Parathyroid adenoma (tissue), 2 donors: ENCODE measurements around the gene FCN3.

ENCODE experiments used
- H2AFZ ChIP-seq: fragments of 300-600 bp; sonication (generic); one replicate; pipeline ENCODE4 v1.7.0; 2017; ENCODE audit warnings: antibody characterized with exemption, mild to moderate bottlenecking
- H3K27ac ChIP-seq: fragments of 300-600 bp; sonication (generic); one replicate; pipeline ENCODE4 v1.7.0; 2017
- H3K27me3 ChIP-seq: fragments of 300-600 bp; sonication (generic); one replicate; pipeline ENCODE4 v1.7.0; 2017; ENCODE audit warnings: low read length; ENCODE audit not compliant: control insufficient read depth, insufficient read depth
- H3K36me3 ChIP-seq: fragments of 300-600 bp; sonication (generic); one replicate; pipeline ENCODE4 v1.7.0; 2017; ENCODE audit warnings: low read length; ENCODE audit not compliant: control insufficient read depth, insufficient read depth
- H3K4me1 ChIP-seq: fragments of 300-600 bp; sonication (generic); one replicate; pipeline ENCODE4 v1.7.0; 2017; ENCODE audit warnings: control low read depth
- H3K4me2 ChIP-seq: fragments of 300-600 bp; sonication (generic); one replicate; pipeline ENCODE4 v1.7.0; 2017; ENCODE audit warnings: low read length
- H3K4me3 ChIP-seq: fragments of 300-600 bp; sonication (generic); one replicate; pipeline ENCODE4 v1.7.0; 2017; ENCODE audit warnings: low read depth, low read length
- H3K79me2 ChIP-seq: fragments of 300-600 bp; sonication (generic); one replicate; pipeline ENCODE4 v1.7.0; 2017; ENCODE audit warnings: control low read depth
- H3K9ac ChIP-seq: fragments of 300-600 bp; sonication (generic); one replicate; pipeline ENCODE4 v1.7.0; 2017; ENCODE audit warnings: mild to moderate bottlenecking
- H3K9me3 ChIP-seq: fragments of 300-600 bp; sonication (generic); one replicate; pipeline ENCODE4 v1.7.0; 2017; ENCODE audit warnings: low read length; ENCODE audit not compliant: control insufficient read depth
- TF ChIP-seq, protein P1 (sequence below): fragments of 300-600 bp; sonication (generic); IDR thresholded peaks from one replicate; pipeline ENCODE4 v1.7.0; 2017; ENCODE audit warnings: antibody characterized with exemption, mild to moderate bottlenecking
- donor health status: primary hyperparathyroidism.

The FCN3 gene

DNA sequence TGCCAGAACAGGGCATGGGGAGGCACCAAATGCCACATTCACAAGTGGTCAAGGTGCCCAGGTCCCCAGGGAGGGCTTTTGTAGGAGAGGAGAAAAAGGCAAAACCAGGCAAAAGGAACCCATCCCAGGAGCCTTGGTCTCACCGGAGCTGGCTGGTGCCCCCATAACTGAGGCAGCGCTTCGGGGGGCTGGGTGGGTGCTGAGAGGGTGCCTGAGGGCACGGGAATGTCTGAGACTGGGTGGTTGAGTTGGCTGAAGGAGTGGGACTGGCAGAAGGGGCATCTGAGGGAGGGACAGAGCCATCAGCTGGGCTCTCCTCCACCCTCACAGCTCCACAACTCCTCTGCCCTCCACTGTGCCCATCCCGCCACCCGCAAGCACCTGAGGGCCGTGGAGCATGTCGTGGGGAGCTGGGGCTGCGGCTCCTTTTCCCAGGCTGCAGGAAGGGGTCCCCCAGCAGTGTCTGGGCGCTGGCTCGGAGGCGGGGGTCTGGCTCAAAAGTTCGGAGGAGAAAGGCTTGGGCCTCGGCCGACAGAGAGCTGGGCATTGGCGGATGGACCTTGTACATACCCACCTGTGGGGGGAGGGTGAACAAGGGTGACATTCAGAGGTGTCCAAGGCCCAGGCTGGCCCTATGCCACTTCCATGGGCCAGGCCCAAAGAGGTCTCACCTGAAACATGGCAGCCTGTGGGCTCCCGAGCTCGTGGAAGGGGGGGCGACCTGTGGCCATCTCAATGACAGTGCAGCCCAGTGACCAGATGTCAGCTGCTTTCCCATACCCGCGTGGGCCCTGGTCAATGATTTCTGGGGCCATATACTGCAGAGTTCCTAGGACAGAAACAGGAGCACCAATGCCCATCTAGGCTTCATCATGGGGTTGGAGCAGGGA lies 16.3 kb downstream of the FCN3 start:
- TF ChIP-seq, protein P1, sequence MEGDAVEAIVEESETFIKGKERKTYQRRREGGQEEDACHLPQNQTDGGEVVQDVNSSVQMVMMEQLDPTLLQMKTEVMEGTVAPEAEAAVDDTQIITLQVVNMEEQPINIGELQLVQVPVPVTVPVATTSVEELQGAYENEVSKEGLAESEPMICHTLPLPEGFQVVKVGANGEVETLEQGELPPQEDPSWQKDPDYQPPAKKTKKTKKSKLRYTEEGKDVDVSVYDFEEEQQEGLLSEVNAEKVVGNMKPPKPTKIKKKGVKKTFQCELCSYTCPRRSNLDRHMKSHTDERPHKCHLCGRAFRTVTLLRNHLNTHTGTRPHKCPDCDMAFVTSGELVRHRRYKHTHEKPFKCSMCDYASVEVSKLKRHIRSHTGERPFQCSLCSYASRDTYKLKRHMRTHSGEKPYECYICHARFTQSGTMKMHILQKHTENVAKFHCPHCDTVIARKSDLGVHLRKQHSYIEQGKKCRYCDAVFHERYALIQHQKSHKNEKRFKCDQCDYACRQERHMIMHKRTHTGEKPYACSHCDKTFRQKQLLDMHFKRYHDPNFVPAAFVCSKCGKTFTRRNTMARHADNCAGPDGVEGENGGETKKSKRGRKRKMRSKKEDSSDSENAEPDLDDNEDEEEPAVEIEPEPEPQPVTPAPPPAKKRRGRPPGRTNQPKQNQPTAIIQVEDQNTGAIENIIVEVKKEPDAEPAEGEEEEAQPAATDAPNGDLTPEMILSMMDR = no peak
- no peaks in the 10 kb centered on the region for H3K79me2 ChIP-seq
- no peak overlapping the region for H2AFZ ChIP-seq
- no peaks in the 10 kb centered on the region for H3K27me3 ChIP-seq
- no peaks in the 10 kb centered on the region for H3K36me3 ChIP-seq
- H3K27ac ChIP-seq = no peak overlapping the region
- no peak overlapping the region for H3K9ac ChIP-seq
- no peaks in the 10 kb centered on the region for H3K4me1 ChIP-seq
- no peak overlapping the region for H3K4me2 ChIP-seq
- no peak overlapping the region for H3K4me3 ChIP-seq
- H3K9me3 ChIP-seq = no peaks in the 10 kb centered on the region

DNA sequence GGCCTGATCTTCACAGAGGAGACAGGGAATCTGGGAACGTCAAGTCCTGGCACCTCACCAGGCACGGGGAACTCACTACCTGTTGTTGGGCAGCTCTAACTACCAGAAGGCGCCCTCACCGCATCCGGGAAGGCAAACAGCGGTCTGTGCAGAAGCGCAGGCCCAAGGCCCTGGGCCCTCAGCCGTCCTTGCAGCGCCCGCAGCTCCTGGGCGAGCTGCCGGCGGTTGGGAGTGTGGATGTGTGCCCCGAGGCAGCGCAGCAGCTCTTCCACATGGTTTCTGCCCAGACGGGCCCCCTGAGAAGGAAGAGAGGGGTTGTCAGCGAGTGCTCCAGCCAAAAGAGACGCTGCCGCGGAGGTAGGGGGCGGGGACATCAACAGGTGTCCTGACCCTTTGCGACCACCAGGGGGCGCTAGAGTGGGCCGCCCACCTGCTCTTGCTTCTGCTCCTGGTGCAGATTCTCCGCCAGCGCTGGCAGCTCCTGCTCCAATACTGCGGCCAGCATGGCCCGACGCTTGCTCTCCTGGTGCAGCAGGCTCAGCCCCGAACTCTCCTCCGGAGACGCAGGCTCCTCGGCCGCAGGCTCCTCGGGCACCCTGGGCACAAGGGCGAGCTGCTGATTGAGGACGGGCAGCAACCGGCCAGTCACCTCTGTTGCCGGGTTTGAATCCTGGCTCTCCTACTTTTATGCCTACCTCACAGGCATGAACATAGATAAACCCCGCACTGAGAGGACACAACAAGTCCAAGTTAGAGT lies 17.2 kb downstream of the FCN3 start:
- no peaks in the 10 kb centered on the region for H3K79me2 ChIP-seq
- no peaks in the 10 kb centered on the region for H3K27me3 ChIP-seq
- no peak overlapping the region for H3K27ac ChIP-seq
- peak overlapping the region; percentile 34 for H3K4me3 ChIP-seq
- H3K9me3 ChIP-seq = no peaks in the 10 kb centered on the region
- peak overlapping the region; percentile 56 for H3K4me2 ChIP-seq
- no peak overlapping the region for H2AFZ ChIP-seq
- TF ChIP-seq, protein P1 = peak; percentile 58
- no peaks in the 10 kb centered on the region for H3K36me3 ChIP-seq
- H3K9ac ChIP-seq = no peak overlapping the region
- no peaks in the 10 kb centered on the region for H3K4me1 ChIP-seq

DNA sequence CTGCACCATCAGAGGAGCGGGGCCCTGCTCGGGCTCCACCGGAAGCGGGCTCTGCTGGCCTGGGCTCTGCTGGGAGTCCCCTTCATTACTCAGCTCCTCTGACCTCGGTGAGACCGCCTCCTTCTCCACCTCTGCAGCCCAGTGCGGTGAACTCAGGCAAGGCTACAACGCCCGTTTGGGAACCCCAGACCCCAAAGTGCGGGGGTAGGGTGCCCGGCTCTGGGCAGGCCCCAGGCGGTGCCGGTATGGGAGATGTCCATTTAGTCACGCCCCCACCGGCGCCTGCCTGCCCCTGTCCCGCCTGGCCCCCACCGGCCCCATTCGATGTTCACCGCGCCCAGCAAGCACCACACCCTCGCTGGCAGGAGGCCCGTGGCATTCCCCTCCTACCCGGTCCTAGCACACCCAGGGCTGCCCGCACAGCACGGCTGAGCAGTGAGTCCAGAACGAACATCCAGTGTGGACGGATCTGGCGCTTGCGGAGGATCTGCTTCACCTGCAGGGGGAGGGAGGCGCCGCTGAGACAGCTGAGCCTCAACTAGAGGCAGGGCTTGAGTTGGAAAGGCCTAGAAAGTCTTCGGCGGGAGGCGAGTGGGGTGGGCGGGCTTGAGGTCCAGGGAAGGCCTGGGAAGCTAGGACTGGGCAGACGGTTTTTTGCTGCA lies 17.9 kb downstream of the FCN3 start:
- H3K27ac ChIP-seq = no peak overlapping the region
- no peaks in the 10 kb centered on the region for H3K36me3 ChIP-seq
- no peaks in the 10 kb centered on the region for H3K9me3 ChIP-seq
- H3K27me3 ChIP-seq = no peaks in the 10 kb centered on the region
- H3K4me3 ChIP-seq = peak overlapping the region; percentile 34
- no peak overlapping the region for H2AFZ ChIP-seq
- H3K79me2 ChIP-seq = no peaks in the 10 kb centered on the region
- TF ChIP-seq, protein P1 = no peak
- H3K4me1 ChIP-seq = no peaks in the 10 kb centered on the region
- peak overlapping the region; percentile 56 for H3K4me2 ChIP-seq
- H3K9ac ChIP-seq = no peak overlapping the region

DNA sequence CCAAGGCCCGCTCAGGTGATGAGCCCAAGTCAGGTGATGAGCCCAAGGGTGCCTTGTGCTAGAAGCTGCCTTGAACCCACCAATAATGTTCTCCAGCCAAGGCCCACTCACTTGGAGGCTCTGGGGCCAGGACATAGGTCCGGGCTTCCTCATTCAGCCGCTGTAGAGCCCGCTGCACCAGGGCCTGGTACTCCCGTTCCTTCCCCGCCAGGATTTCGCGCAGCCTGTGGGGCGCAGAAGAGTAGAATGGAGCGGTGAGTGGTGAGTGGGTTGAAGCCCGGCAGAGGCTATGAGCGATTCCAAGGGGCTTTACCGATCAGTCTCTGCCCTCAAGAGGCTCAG lies 18.4 kb downstream of the FCN3 start:
- Histone ChIP-seq H3K27ac (no peak overlapping the region), H3K36me3 (no peaks in the 10 kb centered on the region)
- TF ChIP-seq, protein P1 = no peak

More for the DNA sequence above, 18.4 kb downstream of the FCN3 start:
- Histone ChIP-seq H3K4me3 (no peak overlapping the region), H3K79me2 (no peaks in the 10 kb centered on the region), H3K4me2 (no peak overlapping the region), H3K9ac (no peak overlapping the region), H3K27me3 (no peaks in the 10 kb centered on the region), H2AFZ (no peak overlapping the region), H3K4me1 (no peaks in the 10 kb centered on the region), H3K9me3 (no peaks in the 10 kb centered on the region)
